SU-DHL-6 (cell line): ENCODE results near the gene FCHSD2.

ENCODE experiments used
- H2AFZ ChIP-seq: fragments of 200-600 bp; sonication (generic); 2 replicates; pipeline ENCODE4 v1.6.1; 2014; ENCODE audit warnings: low read depth, mild to moderate bottlenecking, moderate library complexity, mixed read lengths, antibody characterized with exemption, low read length; ENCODE audit not compliant: severe bottlenecking
- H3F3A ChIP-seq: fragments of 200-600 bp; shearing (Covaris generic); 2 replicates; pipeline ENCODE4 v1.6.0; 2016; ENCODE audit warnings: antibody characterized with exemption, mild to moderate bottlenecking; ENCODE audit not compliant: insufficient read depth
- H3K27ac ChIP-seq: fragments of 200-600 bp; sonication (generic); 2 replicates; pipeline ENCODE4 v1.5.1; 2016; ENCODE audit warnings: low read depth, mild to moderate bottlenecking, low read length, moderate library complexity, mixed read lengths
- H3K27me3 ChIP-seq: fragments of 200-600 bp; sonication (generic), shearing (Covaris generic); 2 replicates; pipeline ENCODE4 v1.6.0; 2014; ENCODE audit warnings: mild to moderate bottlenecking, low read length
- H3K36me3 ChIP-seq: fragments of 200-600 bp; sonication (generic); 2 replicates; pipeline ENCODE4 v1.6.1; 2014; ENCODE audit warnings: mild to moderate bottlenecking, low read length, mixed read lengths
- H3K4me2 ChIP-seq: fragments of 300-600, 200-600 bp; shearing (Covaris generic), sonication (generic); 2 replicates; pipeline ENCODE4 v1.6.0; 2014; ENCODE audit warnings: low read length, low read depth, mild to moderate bottlenecking; ENCODE audit not compliant: poor library complexity, severe bottlenecking
- H3K4me3 ChIP-seq: fragments of 200-600 bp; sonication (generic); 2 replicates; pipeline ENCODE4 v1.5.1; 2014; ENCODE audit warnings: antibody characterized with exemption, low read length, mild to moderate bottlenecking, mixed read lengths; ENCODE audit not compliant: insufficient read depth, poor library complexity, severe bottlenecking
- H3K79me2 ChIP-seq: fragments of 200-600 bp; sonication (generic); 2 replicates; pipeline ENCODE4 v1.6.1; 2014; ENCODE audit warnings: mild to moderate bottlenecking, low read length, moderate library complexity; ENCODE audit not compliant: insufficient read depth
- H3K9ac ChIP-seq: fragments of 200-600 bp; sonication (generic); 2 replicates; pipeline ENCODE4 v1.7.0; 2014; ENCODE audit warnings: mild to moderate bottlenecking, low read length
- H3K9me2 ChIP-seq: fragments of 200-600 bp; sonication (generic); replicated peaks from 2 replicates; pipeline ENCODE4 v1.6.1; 2014; ENCODE audit warnings: low read length; ENCODE audit not compliant: insufficient read depth
- H3K9me3 ChIP-seq: fragments of 200-600 bp; sonication (generic); 2 replicates; pipeline ENCODE4 v1.6.1; 2014; ENCODE audit warnings: low read length, mixed read lengths; ENCODE audit not compliant: insufficient read depth
- H4K20me1 ChIP-seq: fragments of 200-600 bp; sonication (generic); 2 replicates; pipeline ENCODE4 v1.6.1; 2014; ENCODE audit warnings: low read depth, mild to moderate bottlenecking, antibody characterized with exemption, low read length, moderate library complexity, mixed read lengths
- EZH2phosphoT487 ChIP-seq: fragments of 200-600 bp; sonication (generic), shearing (Covaris generic); conservative IDR thresholded peaks from 2 replicates; pipeline ENCODE4 v1.6.1; 2018; ENCODE audit warnings: mild to moderate bottlenecking, antibody characterized with exemption, low read length, moderate library complexity, mixed read lengths
- TF ChIP-seq, protein P1 (sequence below): fragments of 200-600 bp; sonication (generic); IDR thresholded peaks from one replicate; pipeline ENCODE4 v1.5.1; 2017; ENCODE audit warnings: antibody characterized with exemption, mild to moderate bottlenecking, low read length, moderate library complexity; ENCODE audit not compliant: insufficient read depth, poor library complexity, severe bottlenecking

FCHSD2 gene

GRCh38 chr11:72869831-72870230 lies 272.3 kb downstream of the FCHSD2 start:
- peaks cover 55% of the 10 kb centered on the region for H3K36me3 ChIP-seq
- no peak for TF ChIP-seq EZH2phosphoT487
- TF ChIP-seq, protein P1, sequence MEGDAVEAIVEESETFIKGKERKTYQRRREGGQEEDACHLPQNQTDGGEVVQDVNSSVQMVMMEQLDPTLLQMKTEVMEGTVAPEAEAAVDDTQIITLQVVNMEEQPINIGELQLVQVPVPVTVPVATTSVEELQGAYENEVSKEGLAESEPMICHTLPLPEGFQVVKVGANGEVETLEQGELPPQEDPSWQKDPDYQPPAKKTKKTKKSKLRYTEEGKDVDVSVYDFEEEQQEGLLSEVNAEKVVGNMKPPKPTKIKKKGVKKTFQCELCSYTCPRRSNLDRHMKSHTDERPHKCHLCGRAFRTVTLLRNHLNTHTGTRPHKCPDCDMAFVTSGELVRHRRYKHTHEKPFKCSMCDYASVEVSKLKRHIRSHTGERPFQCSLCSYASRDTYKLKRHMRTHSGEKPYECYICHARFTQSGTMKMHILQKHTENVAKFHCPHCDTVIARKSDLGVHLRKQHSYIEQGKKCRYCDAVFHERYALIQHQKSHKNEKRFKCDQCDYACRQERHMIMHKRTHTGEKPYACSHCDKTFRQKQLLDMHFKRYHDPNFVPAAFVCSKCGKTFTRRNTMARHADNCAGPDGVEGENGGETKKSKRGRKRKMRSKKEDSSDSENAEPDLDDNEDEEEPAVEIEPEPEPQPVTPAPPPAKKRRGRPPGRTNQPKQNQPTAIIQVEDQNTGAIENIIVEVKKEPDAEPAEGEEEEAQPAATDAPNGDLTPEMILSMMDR, result no peak
- H3K79me2 ChIP-seq, result peaks cover 2% of the 10 kb centered on the region

DNA sequence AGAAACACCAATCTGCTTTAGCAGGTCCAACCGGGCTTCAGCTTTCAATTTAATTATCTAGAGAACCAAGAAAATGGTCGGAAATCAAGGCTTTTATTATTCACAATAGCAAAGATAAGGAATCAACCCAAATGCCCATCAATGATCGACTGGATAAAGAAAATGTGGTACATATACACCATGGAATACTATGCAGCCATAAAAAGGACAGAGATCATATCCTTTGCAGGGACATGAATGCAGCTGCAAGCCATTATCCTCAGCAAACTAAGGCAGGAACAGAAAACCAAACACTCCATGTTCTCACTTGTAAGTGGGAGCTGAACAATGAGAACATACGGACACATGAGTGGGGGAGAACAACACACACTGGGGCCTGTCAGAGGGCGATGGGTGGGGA lies 274.1 kb downstream of the FCHSD2 start:
- Histone ChIP-seq H3K79me2 (peaks cover 10% of the 10 kb centered on the region), H3K36me3 (peaks cover 53% of the 10 kb centered on the region), H3K4me3 (no peak overlapping the region), H3K9me3 (no peaks in the 10 kb centered on the region), H3K27ac (no peak overlapping the region), H3K9ac (no peak overlapping the region), H4K20me1 (no peaks in the 10 kb centered on the region), H3F3A (peaks cover 30% of the 10 kb centered on the region), H3K27me3 (no peaks in the 10 kb centered on the region), H3K9me2 (no peaks in the 10 kb centered on the region), H3K4me2 (no peak overlapping the region), H2AFZ (no peak overlapping the region)
- TF ChIP-seq EZH2phosphoT487, result no peak
- TF ChIP-seq, protein P1, result no peak

More at GRCh38 chr11:72869831-72870230, 272.3 kb downstream of the FCHSD2 start:
- Histone ChIP-seq H3K4me3 (no peak overlapping the region), H3K4me2 (no peak overlapping the region), H4K20me1 (no peaks in the 10 kb centered on the region), H3K9me2 (no peaks in the 10 kb centered on the region), H3K9ac (no peak overlapping the region), H3K9me3 (no peaks in the 10 kb centered on the region), H2AFZ (no peak overlapping the region), H3K27ac (no peak overlapping the region), H3F3A (peaks cover 30% of the 10 kb centered on the region), H3K27me3 (no peaks in the 10 kb centered on the region)

DNA sequence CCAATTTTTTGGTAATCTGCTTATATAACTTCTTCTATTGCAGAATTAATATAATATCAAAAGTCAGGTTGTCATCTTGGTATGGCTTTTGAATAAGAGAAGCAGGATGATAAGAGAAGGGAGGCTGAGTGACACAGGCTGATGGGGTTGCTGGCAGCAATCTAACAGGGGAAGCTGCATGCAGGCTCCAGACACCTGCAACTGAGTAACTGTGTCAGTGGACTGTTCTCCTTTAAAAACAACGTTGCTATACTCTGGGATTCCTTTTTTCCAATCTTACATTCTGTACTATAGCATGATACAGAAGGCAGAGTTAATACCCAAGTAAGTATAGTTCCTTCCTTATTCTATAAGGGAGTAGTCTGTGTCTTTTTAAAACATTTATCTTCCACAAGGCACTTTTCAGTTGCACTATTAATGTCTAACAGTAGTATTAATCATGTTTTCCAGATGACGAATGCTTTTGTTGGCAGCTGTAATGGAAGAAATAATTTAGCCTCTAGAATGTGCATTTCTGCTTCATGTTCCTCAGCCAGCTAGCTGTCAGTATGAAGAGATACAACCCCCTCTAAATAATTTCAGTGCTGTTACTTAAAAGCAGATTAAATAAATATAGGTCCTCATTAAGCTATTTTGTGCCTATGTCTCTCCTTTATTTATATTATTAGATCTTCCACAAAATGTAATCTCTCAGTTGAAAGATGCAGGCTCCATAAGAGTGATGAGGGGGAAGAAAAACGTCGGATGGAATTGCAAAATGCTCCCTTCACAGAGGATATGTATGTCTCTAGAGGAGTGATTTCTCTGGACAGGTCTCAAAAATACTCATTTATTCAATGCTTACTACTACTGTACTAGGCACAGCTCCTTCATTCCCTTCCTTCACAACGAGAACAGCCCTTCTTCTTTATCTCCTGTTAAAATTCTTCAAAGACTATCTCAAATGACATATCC lies 277.1 kb downstream of the FCHSD2 start:
- Histone ChIP-seq H3K4me2 (no peak overlapping the region), H3K36me3 (peaks cover 51% of the 10 kb centered on the region), H3K79me2 (peaks cover 17% of the 10 kb centered on the region), H3K4me3 (no peak overlapping the region), H3K9me2 (no peaks in the 10 kb centered on the region), H3K9me3 (no peaks in the 10 kb centered on the region), H2AFZ (no peak overlapping the region), H3K27me3 (no peaks in the 10 kb centered on the region), H4K20me1 (no peaks in the 10 kb centered on the region), H3K9ac (no peak overlapping the region), H3F3A (peaks cover 24% of the 10 kb centered on the region), H3K27ac (no peak overlapping the region)
- TF ChIP-seq, protein P1, result no peak
